HG03521 (cell line): Measurements from ENCODE around the gene LITAF.

Source experiments
- ATAC-seq: cut with Tn5 transposase; IDR thresholded peaks from one replicate; pipeline ENCODE4 v1.9.1; 2021; ENCODE audit warnings: mild to moderate bottlenecking, moderate library complexity; ENCODE audit not compliant: unreplicated experiment

Gene LITAF

DNA sequence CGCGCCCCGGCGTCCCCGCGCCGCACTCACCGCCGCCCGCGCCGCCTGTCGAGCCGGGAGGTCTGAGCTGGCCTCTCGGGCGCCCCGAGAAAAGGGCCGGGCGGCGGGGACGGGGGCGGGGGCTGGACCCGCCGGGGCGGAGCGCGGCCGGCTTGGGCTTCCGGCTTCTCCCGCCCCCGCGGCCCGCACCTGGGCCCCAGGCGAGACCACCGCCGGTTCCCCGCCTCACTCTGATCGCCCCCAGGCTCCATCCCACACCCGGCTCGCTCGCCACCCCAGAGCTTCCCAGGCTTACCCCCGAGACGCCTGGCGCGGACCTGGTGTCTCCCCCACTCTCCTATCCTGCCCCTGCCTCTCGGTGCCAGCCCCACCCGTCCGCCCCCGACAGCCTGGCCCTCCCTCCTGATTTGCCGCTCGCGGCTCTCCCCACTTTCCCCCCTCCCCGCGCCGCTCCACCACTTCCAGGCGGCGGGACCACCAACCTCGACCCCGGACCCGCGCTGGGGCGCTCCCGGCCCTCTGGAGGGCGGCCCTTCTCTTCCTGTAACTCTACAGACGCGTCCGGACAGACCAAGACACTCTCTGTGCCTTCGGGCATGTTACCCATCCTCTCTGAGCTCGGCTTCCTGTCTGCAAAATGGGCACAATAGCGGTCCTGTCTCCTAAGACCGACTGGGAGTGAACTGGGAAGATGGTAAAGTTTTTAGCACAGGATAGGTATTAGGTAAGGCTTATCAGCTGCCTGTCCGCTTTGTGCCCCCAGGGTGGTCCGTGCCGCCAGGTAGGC, at the start of gene LITAF:
TSS of gene LITAF (minus strand) at position 64 of the 787 bp plus-strand sequence. CDS start 30,189 bp downstream, outside the sequence.
- peak; percentile 56 for ATAC-seq

DNA sequence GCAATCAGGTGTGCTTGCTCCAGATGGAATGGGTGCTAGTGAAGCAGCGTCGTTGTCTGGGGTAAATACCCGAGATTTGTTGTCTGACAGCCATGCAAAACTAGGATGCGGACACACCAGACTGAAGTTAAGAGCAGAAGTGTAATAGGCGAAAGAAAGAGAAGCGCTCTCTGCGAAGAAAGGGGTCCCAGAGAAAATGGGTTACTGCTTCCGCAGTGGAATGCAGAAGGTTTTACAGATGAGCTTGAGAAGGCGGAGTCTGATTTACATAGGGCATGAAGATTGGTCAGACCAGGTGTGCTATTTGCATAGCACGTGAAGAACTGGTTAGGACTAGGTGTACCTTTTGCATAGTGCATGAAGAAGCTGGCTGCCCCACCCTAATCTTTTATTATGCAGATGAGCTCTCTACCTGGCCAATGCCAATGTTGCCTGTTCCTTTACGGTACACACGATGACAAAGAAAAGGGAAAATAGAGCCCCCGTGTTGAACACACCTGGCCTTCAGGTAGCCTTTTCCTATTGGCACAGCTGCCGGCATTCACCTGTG, 49.5 kb upstream of the LITAF start:
- ATAC-seq = no peak

DNA sequence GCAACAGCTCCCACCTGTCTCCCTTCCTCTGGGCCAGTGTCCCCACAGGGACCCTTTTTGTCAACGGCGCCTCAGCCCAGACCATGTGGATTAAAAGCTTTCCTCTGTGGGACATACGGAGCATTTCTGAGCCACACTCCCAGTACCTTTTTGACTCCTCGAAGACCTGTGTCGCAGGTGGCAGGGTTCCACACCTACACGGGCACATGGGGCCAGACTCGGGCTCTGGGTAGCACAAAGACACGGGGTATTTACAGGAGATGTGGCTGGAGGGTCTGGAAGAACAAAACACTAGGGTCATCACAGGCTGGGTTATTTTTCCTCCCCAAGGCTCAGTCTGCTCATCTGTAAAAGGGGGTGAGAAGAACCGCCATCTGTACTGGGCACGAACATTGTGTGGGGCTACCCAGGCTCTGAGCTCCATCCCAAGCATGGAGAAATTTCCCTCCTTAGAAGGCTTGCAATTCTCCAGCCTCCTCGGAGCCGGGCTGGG, 49.0 kb upstream of the LITAF start:
- no peak for ATAC-seq

DNA sequence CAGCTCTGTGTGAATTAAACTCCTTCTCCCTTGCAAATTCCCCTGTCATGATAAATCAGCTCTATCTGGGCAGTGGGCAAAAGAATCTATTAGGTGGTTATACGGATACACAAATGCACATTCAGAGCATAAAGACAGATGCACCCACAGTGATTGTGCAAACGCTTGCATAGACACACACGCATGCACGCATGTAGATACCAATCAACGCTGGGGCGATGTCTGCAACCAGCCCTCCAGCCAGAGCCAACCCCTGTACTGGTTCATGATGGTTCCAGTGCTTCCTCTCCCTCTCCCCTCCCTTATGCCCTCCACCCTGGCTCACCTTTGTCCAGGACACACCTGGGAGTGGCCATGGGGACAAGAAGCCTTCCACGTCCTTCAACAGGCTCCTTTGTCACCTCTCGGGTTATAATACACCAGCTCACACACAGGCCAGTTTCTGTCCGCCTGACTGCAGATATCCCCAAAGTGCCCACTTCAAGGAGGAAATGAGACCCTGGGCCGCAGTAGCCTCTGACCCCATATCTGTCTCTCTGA, 48.5 kb upstream of the LITAF start:
- ATAC-seq = no peak

DNA sequence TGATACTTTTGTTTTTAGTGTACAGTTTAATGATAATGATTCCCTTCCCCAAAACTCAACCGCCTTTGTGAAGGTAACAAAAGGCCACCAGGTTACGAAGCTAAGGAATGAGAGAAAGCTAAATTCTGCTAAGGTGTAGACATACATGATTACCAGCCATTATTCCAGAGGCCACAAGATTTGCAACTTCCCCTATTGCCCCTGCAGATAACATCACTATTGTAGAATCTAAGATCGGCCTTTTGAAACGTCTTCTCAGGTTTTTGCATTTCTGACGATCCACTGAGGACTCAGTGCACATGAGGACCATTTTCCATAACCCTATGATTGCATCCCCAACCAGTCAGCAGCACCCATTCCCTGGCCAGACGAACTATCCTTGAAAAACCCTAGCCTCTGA, 47.6 kb upstream of the LITAF start:
- no peak for ATAC-seq

DNA sequence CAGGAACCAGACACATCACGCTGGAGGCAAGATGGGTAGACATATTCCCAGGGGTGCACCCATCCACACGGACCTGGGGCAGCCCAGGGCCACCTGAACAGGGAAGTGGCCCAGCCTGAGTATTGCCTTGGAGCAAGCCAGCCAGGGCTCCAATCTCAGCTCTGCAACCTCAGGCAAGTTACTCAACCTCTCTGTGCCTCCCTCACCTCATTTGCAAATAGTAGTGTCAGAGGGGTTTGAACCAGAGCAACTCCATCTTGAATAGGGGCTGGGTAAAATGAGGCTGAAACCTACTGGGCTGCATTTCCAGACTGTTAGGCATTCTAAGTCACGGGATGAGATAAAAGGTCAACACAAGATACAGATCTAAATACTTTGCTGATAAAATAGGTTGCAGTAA, 46.4 kb upstream of the LITAF start:
- ATAC-seq = no peak

DNA sequence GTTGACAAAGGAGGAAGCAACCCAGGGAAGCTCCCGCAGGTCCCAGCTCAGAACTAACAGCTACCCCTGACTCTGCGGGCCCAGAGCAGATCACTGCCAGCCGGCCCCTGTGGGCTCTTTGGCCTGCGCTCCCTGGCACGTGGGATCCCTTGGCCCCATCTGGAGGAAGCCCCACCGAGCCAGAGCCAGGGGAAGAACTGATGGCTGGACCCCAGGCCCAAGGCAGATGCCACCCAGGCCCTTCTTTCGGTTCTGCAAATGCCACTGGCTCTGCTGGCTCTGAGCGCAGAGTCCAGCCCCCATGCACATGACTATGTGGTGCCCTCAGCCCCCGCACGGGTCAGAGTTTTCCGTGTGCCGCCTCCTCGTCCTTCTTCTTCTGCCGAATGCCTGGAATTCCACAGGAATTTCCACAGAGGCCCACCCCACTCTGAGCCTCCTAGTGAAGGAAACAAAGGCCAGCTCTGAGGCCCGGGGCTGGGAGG, 45.8 kb upstream of the LITAF start:
- ATAC-seq = no peak

DNA sequence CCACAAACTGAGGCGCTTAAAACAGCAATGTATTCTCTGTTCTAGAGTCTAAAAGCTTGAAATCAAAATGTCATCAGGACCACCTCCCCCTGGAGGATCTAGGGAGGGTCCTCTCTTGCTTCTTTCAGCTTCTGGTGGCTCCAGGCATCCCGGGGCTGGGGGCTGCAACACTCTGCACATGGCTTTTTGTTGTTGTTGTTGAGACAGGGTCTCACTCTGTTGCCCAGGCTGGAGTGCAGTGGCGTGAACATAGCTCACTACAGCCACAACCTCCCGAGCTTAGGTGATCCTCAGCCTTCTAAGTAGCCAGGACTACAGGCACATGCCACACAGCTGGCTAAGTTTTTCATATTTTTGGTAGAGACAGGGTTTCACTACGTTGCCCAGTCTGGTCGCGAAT, 44.5 kb upstream of the LITAF start:
- ATAC-seq = no peak

DNA sequence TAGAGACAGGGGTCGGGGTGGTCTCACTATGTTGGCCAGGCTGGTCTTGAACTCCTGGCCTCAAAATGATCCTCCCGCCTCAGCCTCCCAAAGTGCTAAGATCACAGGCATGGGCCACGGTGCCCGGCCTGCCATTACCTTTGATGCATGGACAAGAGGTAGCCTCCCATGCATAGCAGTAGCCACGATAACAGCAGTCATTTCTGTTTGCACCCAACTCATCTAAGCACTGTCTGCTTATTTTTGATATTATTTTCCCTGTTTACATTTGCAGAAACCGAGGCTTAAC, 44.0 kb upstream of the LITAF start:
- ATAC-seq = no peak

DNA sequence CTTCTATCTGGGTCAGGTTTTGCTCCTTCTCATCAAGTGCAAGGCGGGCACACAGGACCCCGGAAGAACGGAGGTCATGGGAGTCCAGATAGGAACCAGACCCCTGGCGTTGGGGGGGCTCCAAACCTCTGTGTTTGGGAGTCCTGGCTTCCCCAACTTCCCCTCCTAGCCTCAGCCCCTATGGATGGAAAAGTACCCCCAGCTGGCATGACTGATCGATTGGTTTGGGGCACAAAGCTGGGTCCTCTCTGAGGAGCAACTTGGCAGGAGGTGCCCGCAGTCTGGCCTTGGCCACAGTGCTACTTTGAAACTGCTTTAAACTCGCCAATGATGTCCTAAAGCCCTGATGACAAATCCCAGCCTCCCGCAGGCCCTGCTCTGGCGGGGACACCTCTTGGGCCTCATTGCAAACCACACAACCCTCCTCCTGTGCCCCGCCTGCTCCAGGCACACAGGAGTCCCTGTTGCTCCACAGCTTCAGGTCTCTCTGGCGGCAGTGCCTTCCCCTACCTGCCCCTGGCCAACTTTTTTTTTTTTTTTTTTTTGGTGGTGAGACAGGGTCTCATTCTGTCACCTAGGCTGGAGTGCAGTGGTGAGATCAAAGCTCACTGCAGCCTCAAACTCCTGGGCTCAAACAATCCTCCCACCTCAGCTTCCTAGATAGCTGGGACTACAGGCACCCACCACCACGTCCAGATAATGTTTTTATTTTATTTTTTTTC, 43.5 kb upstream of the LITAF start:
- no peak for ATAC-seq

DNA sequence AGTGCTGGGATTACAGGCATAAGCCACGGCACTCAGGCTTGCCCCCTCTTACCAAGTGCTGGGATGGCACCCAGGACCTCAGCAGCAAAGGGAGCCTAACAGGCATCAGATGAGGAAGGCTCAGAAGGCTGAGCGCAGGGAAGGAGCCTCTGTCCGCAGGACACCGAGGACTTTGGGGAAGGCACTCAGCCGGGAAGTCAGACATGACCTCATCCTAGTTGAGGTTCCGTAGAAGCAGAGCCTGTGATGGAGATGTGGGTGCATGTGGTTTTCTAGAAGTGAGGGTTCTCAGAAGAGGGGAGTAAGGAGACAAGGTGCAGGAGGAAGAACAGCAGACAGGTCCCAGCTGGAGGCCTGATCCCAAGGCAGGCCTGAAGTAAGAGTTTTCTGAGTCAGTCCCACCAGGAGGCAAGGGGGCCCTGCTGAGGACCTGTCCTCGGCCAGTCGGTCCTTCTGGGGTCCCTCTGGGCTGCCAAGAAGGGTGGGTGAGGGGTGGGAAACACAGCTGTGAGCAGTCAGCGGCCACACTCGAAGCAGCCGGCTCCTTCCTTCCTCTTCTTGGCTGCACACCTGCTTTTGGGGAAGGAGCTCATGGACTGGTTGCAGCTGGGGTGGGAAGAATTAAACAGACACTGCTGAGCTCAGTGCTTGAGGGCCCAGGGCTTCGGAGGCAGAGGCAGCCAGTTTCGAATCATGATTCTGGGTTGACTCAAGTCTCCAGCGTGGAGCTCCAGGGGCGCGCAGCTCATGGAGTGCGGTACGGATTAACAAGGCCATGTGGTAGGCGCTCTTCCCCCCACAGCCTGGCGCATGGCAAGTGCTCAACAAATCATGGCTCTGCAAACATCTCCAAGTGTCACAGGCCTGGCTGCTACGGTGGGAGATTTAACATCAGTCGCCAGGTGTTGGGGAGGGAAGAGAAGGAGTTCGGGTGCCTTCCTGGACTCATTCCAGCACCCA, 42.6 kb upstream of the LITAF start:
- no peak for ATAC-seq

DNA sequence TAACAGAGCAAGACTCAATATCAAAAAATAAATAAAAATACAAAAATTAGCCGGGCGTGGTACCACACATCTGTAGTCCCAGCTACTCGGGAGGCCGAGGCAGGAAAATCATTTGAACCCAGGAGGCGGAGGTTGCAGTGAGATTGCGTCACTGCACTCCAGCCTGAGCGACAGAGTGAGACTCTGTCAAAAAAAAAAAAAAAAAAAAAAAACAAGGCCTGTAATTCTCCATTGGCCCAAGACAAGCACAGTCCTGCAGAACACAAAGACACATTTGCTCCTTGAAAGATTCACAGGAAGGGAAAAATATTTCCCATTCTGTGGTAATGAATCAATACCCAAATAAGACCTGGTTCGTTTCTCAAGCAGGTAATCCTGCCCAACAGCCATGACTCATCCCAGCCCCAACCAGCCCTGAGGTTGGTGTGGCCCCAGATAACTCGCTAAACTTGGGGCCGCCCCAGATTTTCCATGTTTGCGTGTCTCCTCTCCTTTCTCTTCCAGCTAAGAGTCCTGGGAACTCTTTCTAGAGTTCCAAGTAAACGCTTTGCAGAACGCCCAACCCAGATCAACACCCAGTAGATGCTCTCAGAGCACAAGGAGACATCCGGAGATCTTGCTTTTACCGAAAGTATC, 41.2 kb upstream of the LITAF start:
- no peak for ATAC-seq

DNA sequence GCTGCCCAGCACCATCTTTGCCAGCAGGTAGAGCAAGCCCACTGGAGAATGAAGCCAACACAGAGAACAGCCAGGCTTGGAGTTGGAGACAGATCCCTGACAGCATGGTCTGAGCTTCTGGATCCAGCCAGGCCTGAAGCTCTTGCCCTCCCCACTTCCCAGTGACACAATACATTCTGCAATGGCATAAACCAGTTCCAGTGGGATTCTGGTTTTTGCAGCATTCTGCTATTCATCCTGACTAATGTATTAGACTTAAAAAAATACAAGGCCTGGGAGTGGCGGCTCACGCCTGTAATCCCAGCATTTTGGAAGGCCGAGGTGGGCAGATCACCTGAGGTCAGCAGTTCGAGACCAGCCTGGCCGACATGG, 40.6 kb upstream of the LITAF start:
- ATAC-seq = no peak

DNA sequence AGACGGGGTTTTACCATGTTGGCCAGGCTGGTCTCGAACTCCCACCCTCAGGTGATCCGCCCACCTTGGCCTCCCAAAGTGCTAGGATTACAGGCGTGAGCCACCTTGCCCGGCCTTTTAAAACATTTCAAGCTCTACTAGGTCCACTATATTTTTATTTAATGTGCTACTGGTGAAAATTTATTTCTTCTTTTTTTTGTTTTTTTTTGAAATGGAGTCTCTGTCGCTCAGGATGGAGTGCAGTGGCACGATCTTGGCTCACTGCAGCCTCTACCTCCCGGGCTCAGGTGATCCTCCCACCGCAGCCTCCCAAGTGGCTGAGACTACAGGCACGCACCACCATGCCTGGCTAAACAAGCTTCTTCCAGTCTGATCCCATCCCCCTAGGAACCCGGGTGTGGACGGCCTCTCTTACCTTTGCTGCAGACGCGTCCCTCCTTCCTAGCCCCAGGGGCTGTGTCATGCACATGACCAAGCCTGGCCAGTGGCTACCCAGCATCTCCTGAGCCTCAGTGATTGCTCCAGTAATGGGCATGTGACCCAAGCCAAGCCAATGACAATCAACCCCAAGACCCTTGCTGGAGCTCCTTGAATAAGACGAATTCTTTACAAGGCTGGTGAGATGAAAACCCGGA, 40.1 kb upstream of the LITAF start:
- no peak for ATAC-seq

DNA sequence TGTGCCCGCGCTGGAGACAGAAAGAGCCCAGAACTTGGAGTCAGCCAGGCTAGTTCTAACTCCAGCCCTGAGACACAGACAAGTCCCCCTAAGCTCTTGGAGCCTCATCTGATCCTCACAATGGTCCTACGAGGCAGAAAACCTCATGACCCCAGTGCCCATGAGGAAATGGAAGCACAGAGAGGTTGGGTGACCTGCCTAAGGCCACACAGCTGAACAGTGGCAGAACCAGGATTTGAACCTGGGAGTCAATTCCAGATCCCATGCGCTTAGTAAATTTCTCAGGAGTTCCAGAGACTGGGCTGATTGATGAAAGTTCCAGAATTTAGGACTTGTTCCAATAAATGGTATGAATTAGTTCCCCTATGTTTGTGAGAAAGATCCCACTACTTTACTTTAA, 39.0 kb upstream of the LITAF start:
- no peak for ATAC-seq

DNA sequence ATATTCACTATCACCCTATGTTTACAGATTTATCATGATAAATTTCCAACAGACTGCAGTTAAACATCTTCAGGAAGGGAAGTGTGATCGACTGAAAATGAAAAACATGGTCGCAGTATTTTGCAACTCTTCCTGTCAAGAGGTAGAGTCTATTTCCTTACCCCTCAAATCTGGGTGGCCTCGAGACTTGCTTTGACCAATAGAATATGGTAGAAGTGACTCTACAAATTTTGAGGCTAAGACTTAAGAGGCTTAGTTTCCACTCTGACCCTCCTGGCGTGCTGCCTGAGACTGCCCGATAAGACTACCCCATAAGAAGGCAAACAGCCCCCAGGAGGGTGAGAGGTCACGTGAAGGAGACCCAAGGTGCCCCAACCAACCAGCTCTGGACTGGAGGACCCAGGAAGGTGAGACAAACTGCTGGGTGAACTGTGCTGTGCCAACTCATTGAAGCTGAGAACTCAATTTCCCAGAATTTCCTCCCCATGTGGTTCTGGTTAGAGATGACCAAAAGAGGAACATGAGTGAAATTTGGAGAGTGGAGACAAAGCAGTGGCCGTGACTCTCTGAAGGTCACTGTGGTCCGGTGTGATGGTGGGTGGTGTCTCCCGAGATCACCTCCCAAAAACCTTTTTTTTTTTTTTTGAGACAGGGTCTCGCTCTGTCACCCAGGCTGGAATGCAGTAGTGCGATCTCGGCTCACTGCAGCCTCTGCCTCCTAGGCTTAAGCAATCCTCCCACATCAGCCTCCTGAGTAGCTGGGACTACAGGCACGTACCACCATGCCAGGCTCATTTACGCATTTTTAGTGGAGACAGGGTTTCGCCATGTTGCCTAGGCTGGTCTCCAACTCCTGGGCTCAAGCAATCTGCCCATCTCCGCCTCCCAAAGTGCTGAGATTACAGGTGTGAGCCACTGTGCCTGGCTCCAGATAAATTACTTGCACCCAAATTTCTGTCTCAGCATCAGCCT, 38.2 kb upstream of the LITAF start:
- ATAC-seq = no peak

DNA sequence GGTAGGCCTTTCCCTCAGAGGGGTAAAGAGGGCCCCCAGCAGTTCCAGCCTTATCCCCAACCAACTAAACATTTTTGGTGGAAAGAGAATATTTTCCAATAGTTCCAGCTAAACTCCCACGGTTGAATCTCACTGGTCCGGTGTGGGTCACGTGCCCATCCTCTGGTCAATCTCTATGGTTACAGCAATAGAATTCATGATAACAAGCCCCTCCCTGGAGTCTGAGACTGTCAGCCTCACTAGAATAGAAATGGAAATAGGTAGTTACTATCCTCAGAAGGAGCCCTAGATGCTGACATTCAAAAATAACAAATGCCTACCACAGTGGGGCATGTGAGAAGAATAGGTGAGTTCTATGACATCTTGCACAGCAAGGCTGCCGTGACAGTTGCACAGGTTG, 37.5 kb upstream of the LITAF start:
- no peak for ATAC-seq

DNA sequence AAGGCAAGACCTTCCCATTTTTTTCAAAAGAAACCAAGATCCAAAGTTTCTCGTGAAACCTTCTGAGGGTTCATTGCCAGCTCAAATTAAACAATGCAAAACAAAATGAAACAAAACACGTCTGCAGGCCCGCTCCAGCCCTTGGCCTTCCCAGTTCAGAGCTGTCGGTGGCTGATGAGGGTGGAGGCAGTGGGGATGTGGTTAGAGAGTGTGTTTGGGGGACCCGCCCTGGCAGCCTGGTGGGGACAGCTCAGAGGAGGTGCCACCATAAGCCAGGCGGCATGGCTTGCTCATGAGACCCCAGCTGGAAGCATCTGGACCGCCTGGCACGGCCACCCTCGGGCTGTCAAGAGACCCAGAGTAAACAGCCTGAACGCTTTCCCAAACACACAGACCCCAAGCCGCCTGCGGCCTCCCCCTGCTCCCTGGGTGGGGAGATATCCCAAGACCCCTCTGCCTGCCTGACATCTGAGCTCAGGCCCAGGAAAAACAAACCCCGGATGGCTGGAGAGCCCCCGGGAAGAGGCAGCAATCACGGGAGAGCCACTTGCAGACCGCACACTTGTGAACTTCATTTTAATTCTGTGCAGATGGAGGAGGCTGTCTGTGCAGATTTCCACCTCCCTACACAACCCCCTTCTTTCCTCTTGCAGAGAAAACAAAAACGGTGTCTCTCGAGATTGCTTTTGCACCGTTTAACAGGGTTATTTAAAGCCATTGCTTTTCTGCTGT, 35.4 kb upstream of the LITAF start:
- ATAC-seq = no peak
